Trophoblast cell (in vitro differentiated cells and primary cell): ENCODE measurements around the gene SARNP.

Experiments
- DNase-seq, 2 donors: peaks; one replicate each; pipeline ENCODE4 v3.0.0-alpha.2; 2016
- H2AFZ ChIP-seq: 2 replicates; pipeline ENCODE4 v1.6.1; 2013; ENCODE audit warnings: low read length, moderate library complexity, mild to moderate bottlenecking; ENCODE audit not compliant: insufficient read depth, poor library complexity
- H2AK5ac ChIP-seq: 2 replicates; pipeline ENCODE4 v1.6.1; 2013; ENCODE audit warnings: mild to moderate bottlenecking, low read length
- H2BK120ac ChIP-seq: 2 replicates; pipeline ENCODE4 v1.6.1; 2013; ENCODE audit warnings: low read length, mild to moderate bottlenecking, moderate library complexity; ENCODE audit not compliant: insufficient read depth, poor library complexity
- H2BK12ac ChIP-seq: 2 replicates; pipeline ENCODE4 v1.6.1; 2013; ENCODE audit warnings: mild to moderate bottlenecking, low read length, moderate library complexity
- H2BK5ac ChIP-seq: 2 replicates; pipeline ENCODE4 v1.6.1; 2013; ENCODE audit warnings: low read length, low read depth, moderate library complexity, mild to moderate bottlenecking; ENCODE audit not compliant: poor library complexity
- H3K14ac ChIP-seq: 2 replicates; pipeline ENCODE4 v1.6.1; 2013; ENCODE audit warnings: mild to moderate bottlenecking, low read length
- H3K18ac ChIP-seq: 2 replicates; pipeline ENCODE4 v1.6.1; 2013; ENCODE audit warnings: mild to moderate bottlenecking, low read length
- H3K23ac ChIP-seq: 2 replicates; pipeline ENCODE4 v1.6.1; 2013; ENCODE audit warnings: low read length
- H3K27ac ChIP-seq: 2 replicates; pipeline ENCODE4 v1.5.1; 2013; ENCODE audit warnings: low read depth, mild to moderate bottlenecking, inconsistent platforms, low read length, moderate library complexity
- H3K27me3 ChIP-seq: 2 replicates; pipeline ENCODE4 v1.6.1; 2013; ENCODE audit warnings: inconsistent platforms, mild to moderate bottlenecking, low read length, moderate library complexity; ENCODE audit not compliant: insufficient read depth
- H3K36me3 ChIP-seq, 2 experiments: 1 replicate in 1 of 2; 2 replicates in 1 of 2; pipeline ENCODE4 v1.6.1; 2013; ENCODE audit warnings: low read length in 2 of 2, mild to moderate bottlenecking in 2 of 2, moderate library complexity in 1 of 2; ENCODE audit not compliant: insufficient read depth in 2 of 2, control insufficient read depth in 1 of 2
- H3K4ac ChIP-seq: 2 replicates; pipeline ENCODE4 v1.6.1; 2013; ENCODE audit warnings: low read depth, mild to moderate bottlenecking, low read length, moderate library complexity
- H3K4me1 ChIP-seq, 2 experiments: 1 replicate in 1 of 2; 2 replicates in 1 of 2; pipeline ENCODE4 v1.6.1; 2013; ENCODE audit warnings: low read length in 2 of 2, mild to moderate bottlenecking in 2 of 2, moderate library complexity in 1 of 2; ENCODE audit not compliant: insufficient read depth in 2 of 2, control insufficient read depth in 1 of 2
- H3K4me2 ChIP-seq: 2 replicates; pipeline ENCODE4 v1.6.1; 2013; ENCODE audit warnings: inconsistent platforms, mild to moderate bottlenecking, low read length, moderate library complexity
- H3K4me3 ChIP-seq: 2 replicates; pipeline ENCODE4 v1.5.1; 2013; ENCODE audit warnings: mild to moderate bottlenecking, low read depth, low read length, inconsistent platforms
- H3K79me1 ChIP-seq: one replicate; pipeline ENCODE4 v1.6.1; 2013; ENCODE audit warnings: low read length
- H3K79me2 ChIP-seq: 2 replicates; pipeline ENCODE4 v1.6.1; 2013; ENCODE audit warnings: low read length, mild to moderate bottlenecking; ENCODE audit not compliant: control insufficient read depth, insufficient read depth, poor library complexity
- H3K9ac ChIP-seq: 2 replicates; pipeline ENCODE4 v1.6.1; 2013; ENCODE audit warnings: mild to moderate bottlenecking, low read length
- H3K9me3 ChIP-seq: 2 replicates; pipeline ENCODE4 v1.6.1; 2013; ENCODE audit warnings: low read depth, mild to moderate bottlenecking, control low read depth, inconsistent platforms, low read length; ENCODE audit not compliant: insufficient read depth
- H4K12ac ChIP-seq: 2 replicates; pipeline ENCODE4 v1.6.1; 2013; ENCODE audit warnings: low read depth, mild to moderate bottlenecking, low read length, moderate library complexity
- H4K8ac ChIP-seq: 2 replicates; pipeline ENCODE4 v1.6.1; 2013; ENCODE audit warnings: low read depth, mild to moderate bottlenecking, low read length, moderate library complexity
- H4K91ac ChIP-seq: one replicate; pipeline ENCODE4 v1.6.1; 2013; ENCODE audit warnings: low read depth, mild to moderate bottlenecking, low read length, moderate library complexity
- WGBS: extraction: QIAGEN DNeasy Blood & Tissue Kit; methylation state at CpG from one replicate; pipeline ENCODE4 v1.1.7; 2013; ENCODE audit warnings: missing lambda C conversion rate; ENCODE audit not compliant: insufficient read length, insufficient coverage; ENCODE audit errors: extremely low coverage; 5-methylcytosine and 5-hydroxymethylcytosine counted together

SARNP gene

DNA sequence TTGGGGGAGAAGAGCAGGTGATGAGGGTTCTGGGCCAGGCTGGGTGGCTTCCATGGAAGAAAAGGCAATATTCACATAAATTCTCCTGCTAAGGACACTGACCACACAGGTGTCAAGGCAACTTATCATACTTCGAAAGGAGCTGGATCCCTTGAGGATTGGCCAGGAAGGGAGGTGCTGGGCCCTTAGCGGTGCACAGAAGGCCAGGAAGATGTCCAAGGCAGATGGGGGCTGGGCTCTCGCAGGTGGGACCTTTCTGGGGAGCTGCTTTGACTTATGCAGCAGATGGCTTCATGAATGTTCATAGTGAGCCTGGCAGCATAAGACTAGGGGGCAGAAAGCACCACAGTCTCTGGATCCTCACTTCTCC is 92.6 kb downstream of the SARNP start:
- no peak overlapping the region for H3K4ac ChIP-seq
- H3K18ac ChIP-seq = no peak overlapping the region
- no CpG with 5 or more reads among the region's 3 CpGs for WGBS
- no peaks in the 10 kb centered on the region for H3K27me3 ChIP-seq
- H3K9ac ChIP-seq = no peak overlapping the region
- no peak for DNase-seq
- H2AK5ac ChIP-seq = no peak overlapping the region
- H3K9me3 ChIP-seq = no peaks in the 10 kb centered on the region
- peaks cover 18% of the 10 kb centered on the region for H3K79me1 ChIP-seq
- no peak overlapping the region for H2BK120ac ChIP-seq
- H2AFZ ChIP-seq = no peak overlapping the region
- no peak overlapping the region for H4K91ac ChIP-seq
- H4K12ac ChIP-seq = no peak overlapping the region
- H3K4me3 ChIP-seq = no peak overlapping the region
- H2BK5ac ChIP-seq = no peak overlapping the region
- H2BK12ac ChIP-seq = no peak overlapping the region
- H3K27ac ChIP-seq = no peak overlapping the region
- H3K4me2 ChIP-seq = no peak overlapping the region
- no peak overlapping the region for H3K14ac ChIP-seq
- H3K79me2 ChIP-seq = peaks cover 21% of the 10 kb centered on the region
- H3K36me3 ChIP-seq = peaks cover 35 to 41% of the 10 kb centered on the region in 2 experiments
- H3K23ac ChIP-seq = no peak overlapping the region
- no peak overlapping the region for H4K8ac ChIP-seq
- peaks cover 8 to 14% of the 10 kb centered on the region in 2 experiments for H3K4me1 ChIP-seq

DNA sequence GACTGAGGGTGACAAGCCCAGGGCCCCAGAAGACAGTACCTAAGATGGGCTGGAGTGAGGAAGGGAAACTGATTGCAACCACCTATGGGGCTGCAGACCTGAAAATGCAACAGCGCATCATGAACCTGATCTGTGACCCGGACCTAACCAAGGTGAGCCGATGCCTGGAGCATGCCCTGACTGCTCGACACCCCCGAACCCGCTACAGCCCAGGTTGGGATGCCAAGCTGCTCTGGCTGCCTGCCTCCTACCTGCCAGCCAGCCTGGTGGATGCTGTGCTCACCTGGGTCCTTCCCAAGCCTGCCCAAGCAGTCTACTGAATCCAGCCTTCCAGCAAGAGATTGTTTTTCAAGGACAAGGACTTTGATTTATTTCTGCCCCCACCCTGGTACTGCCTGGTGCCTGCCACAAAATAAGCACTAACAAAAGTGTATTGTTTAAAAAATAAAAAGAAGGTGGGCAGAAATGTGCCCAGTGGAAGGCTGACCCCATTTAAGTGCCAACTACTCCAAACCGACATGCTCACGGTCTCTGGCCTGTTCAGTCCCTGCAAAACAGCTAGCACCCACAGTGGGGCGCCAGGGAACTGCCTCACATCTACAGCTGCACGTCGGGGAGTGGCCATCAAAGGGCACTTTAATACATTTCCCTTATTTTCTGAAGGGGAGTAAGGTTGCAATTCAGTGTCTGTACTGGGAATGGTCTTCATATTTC is 93.1 kb downstream of the SARNP start:
- WGBS = no CpG with 5 or more reads among the region's 11 CpGs
- peak; percentile 40 to 52 for DNase-seq

GRCh38 chr12:55723516-55724225 is 93.9 kb downstream of the SARNP start:
- Histone ChIP-seq H3K9ac (peak overlapping the region; percentile 19), H3K23ac (no peak overlapping the region), H2BK5ac (no peak overlapping the region), H3K4me2 (no peak overlapping the region), H4K8ac (no peak overlapping the region), H2BK12ac (no peak overlapping the region), H3K79me1 (peaks cover 10% of the 10 kb centered on the region), H3K9me3 (peaks cover 2% of the 10 kb centered on the region), H2BK120ac (no peak overlapping the region), H3K18ac (no peak overlapping the region), H3K27ac (no peak overlapping the region), H2AFZ (no peak overlapping the region), H3K79me2 (peaks cover 16% of the 10 kb centered on the region), H4K12ac (no peak overlapping the region), H3K14ac (no peak overlapping the region), H3K4ac (no peak overlapping the region), H3K4me1 (peaks cover 6 to 11% of the 10 kb centered on the region in 2 experiments), H3K27me3 (no peaks in the 10 kb centered on the region), H3K36me3 (peaks cover 38 to 41% of the 10 kb centered on the region in 2 experiments), H2AK5ac (no peak overlapping the region), H3K4me3 (no peak overlapping the region), H4K91ac (no peak overlapping the region)
- no peak for DNase-seq
- no CpG with 5 or more reads among the region's 10 CpGs for WGBS

More for the DNA sequence above, 93.1 kb downstream of the SARNP start:
- no peak overlapping the region for H3K9ac ChIP-seq
- H3K4me3 ChIP-seq = no peak overlapping the region
- H3K18ac ChIP-seq = no peak overlapping the region
- H3K23ac ChIP-seq = no peak overlapping the region
- H2BK12ac ChIP-seq = no peak overlapping the region
- no peak overlapping the region for H2BK120ac ChIP-seq
- H2AK5ac ChIP-seq = no peak overlapping the region
- H3K4ac ChIP-seq = no peak overlapping the region
- no peak overlapping the region for H3K4me2 ChIP-seq
- H4K8ac ChIP-seq = no peak overlapping the region
- peaks cover 35 to 41% of the 10 kb centered on the region in 2 experiments for H3K36me3 ChIP-seq
- H3K27me3 ChIP-seq = no peaks in the 10 kb centered on the region
- peaks cover 20% of the 10 kb centered on the region for H3K79me2 ChIP-seq
- H2AFZ ChIP-seq = no peak overlapping the region
- no peak overlapping the region for H3K14ac ChIP-seq
- no peak overlapping the region for H3K27ac ChIP-seq
- H3K9me3 ChIP-seq = no peaks in the 10 kb centered on the region
- peaks cover 6 to 11% of the 10 kb centered on the region in 2 experiments for H3K4me1 ChIP-seq
- H4K12ac ChIP-seq = no peak overlapping the region
- peaks cover 15% of the 10 kb centered on the region for H3K79me1 ChIP-seq
- H2BK5ac ChIP-seq = no peak overlapping the region
- H4K91ac ChIP-seq = no peak overlapping the region

DNA sequence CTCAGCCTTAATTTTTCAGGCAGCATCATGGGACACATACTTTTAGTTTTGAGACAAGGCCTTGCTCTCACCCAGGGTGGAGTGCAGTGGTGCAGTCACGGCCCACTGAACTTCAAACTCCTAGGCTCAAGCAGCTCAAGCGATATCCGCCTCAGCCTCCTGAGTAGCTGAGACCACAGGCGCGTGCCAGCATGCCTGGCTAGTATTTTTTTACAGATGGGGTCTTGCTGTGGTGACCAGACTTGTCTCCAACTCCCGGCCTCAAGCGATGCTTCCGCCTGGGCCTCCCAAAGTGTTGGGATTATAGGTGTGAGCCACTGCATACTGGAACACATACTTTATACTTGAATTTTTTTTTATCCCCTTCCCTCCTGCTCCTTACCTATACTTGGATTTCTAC is 94.6 kb downstream of the SARNP start:
- Histone ChIP-seq H3K4me1 (peaks cover 7 to 15% of the 10 kb centered on the region in 2 experiments), H2BK12ac (no peak overlapping the region), H4K8ac (no peak overlapping the region), H3K23ac (no peak overlapping the region), H3K27ac (no peak overlapping the region), H3K36me3 (peaks cover 38 to 41% of the 10 kb centered on the region in 2 experiments), H3K9ac (no peak overlapping the region), H2AK5ac (no peak overlapping the region), H2BK120ac (no peak overlapping the region), H3K4me2 (no peak overlapping the region), H2BK5ac (no peak overlapping the region), H3K79me1 (peaks cover 4% of the 10 kb centered on the region), H4K12ac (no peak overlapping the region), H3K79me2 (peaks cover 10% of the 10 kb centered on the region), H3K18ac (no peak overlapping the region), H3K27me3 (no peaks in the 10 kb centered on the region), H3K4ac (no peak overlapping the region), H3K9me3 (peaks cover 2% of the 10 kb centered on the region), H3K14ac (no peak overlapping the region), H4K91ac (no peak overlapping the region), H3K4me3 (no peak overlapping the region), H2AFZ (no peak overlapping the region)
- DNase-seq = no peak
- no CpG with 5 or more reads among the region's 8 CpGs for WGBS
